Endothelial cell of umbilical vein (primary cell): ENCODE results near the gene PROZ. TPM values are rescaled to one million over a fixed set of nuclear protein-coding genes. Genes with fewer than 3 reads are reported as not detected.

Experiments
- BruUV-seq: library from RNA; stranded (reverse); fragments of 400-500 nt; replicated peaks from 2 replicates; lab custom pipeline; 2021; lab: Mats Ljungman, UMichigan
- CTCF ChIA-PET: fragments of 300-600, 350-600 bp; sonication (Branson Sonifier 250); formaldehyde crosslinking; loops from one replicate; lab custom pipeline; 2021; ENCODE audit warnings: antibody characterized with exemption, inconsistent platforms; lab: Charles Lee
- POLR2A ChIA-PET: fragments of 300-600, 350-600 bp; sonication (Branson Sonifier 250); formaldehyde crosslinking; loops from one replicate; lab custom pipeline; 2021; ENCODE audit warnings: antibody characterized with exemption, inconsistent platforms; lab: Charles Lee
- DNase-seq: peaks from one replicate; pipeline ENCODE4 v3.0.0-alpha.2; 2011; ENCODE audit warnings: low read depth, low spot score
- FAIRE-seq: peaks from 2 replicates; lab custom pipeline; 2011; peaks lifted over from hg19 to GRCh38; lab: Jason Lieb, UNC
- H2AFZ ChIP-seq: 2 replicates; pipeline ENCODE4 v1.6.0; 2012; ENCODE audit warnings: low read depth, low read length, control low read depth, inconsistent platforms
- H3K27ac ChIP-seq: 2 replicates; pipeline ENCODE4 v1.5.1; 2011; ENCODE audit warnings: low read depth, mild to moderate bottlenecking, control low read depth, low read length, moderate library complexity; ENCODE audit not compliant: insufficient read depth
- H3K27me3 ChIP-seq, 2 experiments: 2 replicates each; pipeline versions ENCODE4 v1.6.0 to v1.6.1; 2011; ENCODE audit warnings: low read length in 2 of 2, mixed read lengths in 1 of 2; ENCODE audit not compliant: control insufficient read depth in 2 of 2, insufficient read depth in 2 of 2
- H3K36me3 ChIP-seq, 2 experiments: 2 replicates in 1 of 2; 3 replicates in 1 of 2; pipeline ENCODE4 v1.5.1; 2011; ENCODE audit warnings: low read length in 2 of 2, mild to moderate bottlenecking in 1 of 2, moderate library complexity in 1 of 2; ENCODE audit not compliant: control insufficient read depth in 2 of 2, insufficient read depth in 2 of 2; ENCODE audit errors: extremely low read depth in 1 of 2
- H3K4me1 ChIP-seq: 3 replicates; pipeline ENCODE4 v1.5.1; 2011; ENCODE audit warnings: mild to moderate bottlenecking, low read length; ENCODE audit not compliant: control insufficient read depth, insufficient read depth; ENCODE audit errors: extremely low read depth
- H3K4me2 ChIP-seq: 2 replicates; pipeline ENCODE4 v1.6.1; 2011; ENCODE audit warnings: low read length, control low read depth, mixed read lengths; ENCODE audit not compliant: insufficient read depth
- H3K4me3 ChIP-seq, 3 experiments: fragments of 200-600 bp in 1 of 3; sonication (generic), shearing (Covaris generic) in 1 of 3; replicated peaks in 1 of 3; 2 replicates each; pipeline ENCODE4 v1.5.1; 2011 to 2016; ENCODE audit warnings: control low read depth in 3 of 3, low read length in 3 of 3, mild to moderate bottlenecking in 2 of 3, inconsistent platforms in 1 of 3, low read depth in 1 of 3, moderate library complexity in 1 of 3; ENCODE audit not compliant: insufficient read depth in 1 of 3
- H3K79me2 ChIP-seq: 2 replicates; pipeline ENCODE4 v1.6.0; 2012; ENCODE audit warnings: low read length, inconsistent platforms; ENCODE audit not compliant: control insufficient read depth, insufficient read depth
- H3K9ac ChIP-seq: replicated peaks from 2 replicates; pipeline ENCODE3; 2011; ENCODE audit warnings: low read length, control low read depth; ENCODE audit not compliant: insufficient read depth; ENCODE audit errors: extremely low read depth
- H3K9me1 ChIP-seq: replicated peaks from 3 replicates; pipeline ENCODE4 v1.6.0; 2011; ENCODE audit warnings: mild to moderate bottlenecking, low read length; ENCODE audit not compliant: control insufficient read depth, insufficient read depth; ENCODE audit errors: extremely low read depth
- H3K9me3 ChIP-seq: replicated peaks from 2 replicates; pipeline ENCODE4 v1.5.1; 2012; ENCODE audit warnings: low read length, inconsistent platforms; ENCODE audit not compliant: control insufficient read depth, insufficient read depth
- H4K20me1 ChIP-seq: replicated peaks from 2 replicates; pipeline ENCODE3; 2011; ENCODE audit warnings: mild to moderate bottlenecking, low read length; ENCODE audit not compliant: control insufficient read depth, insufficient read depth; ENCODE audit errors: extremely low read depth
- EZH2 ChIP-seq: IDR thresholded peaks from 2 replicates; pipeline ENCODE4 v1.6.1; 2012; ENCODE audit warnings: borderline replicate concordance, low read depth, mild to moderate bottlenecking, moderate library complexity, low read length, inconsistent platforms; ENCODE audit not compliant: severe bottlenecking
- FOS ChIP-seq: IDR thresholded peaks from 2 replicates; pipeline ENCODE4 v1.6.1; 2011; ENCODE audit warnings: mild to moderate bottlenecking, low read length, moderate library complexity, borderline replicate concordance; ENCODE audit not compliant: insufficient read depth
- GATA2 ChIP-seq: IDR thresholded peaks from 2 replicates; pipeline ENCODE4 v1.7.0; 2011; ENCODE audit warnings: low read depth, mild to moderate bottlenecking, moderate library complexity, mixed read lengths, low read length; ENCODE audit not compliant: insufficient read length, insufficient read depth
- JUN ChIP-seq: IDR thresholded peaks from 2 replicates; pipeline ENCODE4 v1.6.1; 2011; ENCODE audit warnings: borderline replicate concordance, low read depth; ENCODE audit not compliant: insufficient read length, insufficient read depth
- MYC ChIP-seq: IDR thresholded peaks from one replicate; pipeline ENCODE4 v1.6.1; 2011; ENCODE audit warnings: mild to moderate bottlenecking, low read depth, low read length
- POLR2A ChIP-seq: IDR thresholded peaks from 2 replicates; pipeline ENCODE4 v1.6.1; 2012; ENCODE audit warnings: low read depth, mild to moderate bottlenecking, control low read depth, low read length
- POLR2AphosphoS5 ChIP-seq: IDR thresholded peaks from 2 replicates; pipeline ENCODE4 v1.6.1; 2012; ENCODE audit warnings: low read depth, mild to moderate bottlenecking, control low read depth, low read length, moderate library complexity; ENCODE audit not compliant: insufficient read depth
- dilution Hi-C: fragments of 300-500 bp; cut with MboI; formaldehyde crosslinking; loops from one replicate; pipeline ENCODE4 v1.15.0; 2019; ENCODE audit warnings: low sequenced_read_pairs; ENCODE audit not compliant: extremely low pct_ligation_motif_present
- intact Hi-C: fragments of 100-400 bp; cut with micrococcal nuclease; formaldehyde crosslinking; loops from one replicate; pipeline ENCODE4 v1.10.0; 2022
- polyA plus RNA-seq, 4 experiments: library from polyadenylated mRNA; depleted of rRNA in 3 of 4; stranded (reverse) in 3 of 4; unstranded in 1 of 4; fragments of >200 nt; gene quantifications; 2 replicates each; pipeline versions ENCODE4 v1.2.1 to v1.2.3, GENCODE V29; 2011 to 2012; ENCODE audit warnings: missing spikeins in 1 of 4
- total RNA-seq: library from RNA; stranded (reverse); gene quantifications from 2 replicates; pipeline ENCODE4 v1.2.3, GENCODE V29; 2021
- TF ChIP-seq, protein P1 (sequence below): IDR thresholded peaks from 2 replicates; pipeline ENCODE4 v1.6.1; 2011; ENCODE audit not compliant: insufficient read depth, insufficient read length
- TF ChIP-seq, protein P2 (sequence below), 2 donors: IDR thresholded peaks; 1 replicate in 1 of 2; 2 replicates in 1 of 2; pipeline ENCODE4 v1.5.1; 2011; ENCODE audit warnings: low read length in 2 of 2, mild to moderate bottlenecking in 2 of 2, moderate library complexity in 2 of 2, control low read depth in 1 of 2, inconsistent platforms in 1 of 2, low read depth in 1 of 2; ENCODE audit not compliant: insufficient read depth in 1 of 2; ENCODE audit errors: extremely low read depth in 1 of 2

The PROZ gene
- total and polyA plus RNA-seq, 2 donors (not counting 3 experiments of a cell fraction or from before 2014, with no cell fraction given) = not detected

DNA sequence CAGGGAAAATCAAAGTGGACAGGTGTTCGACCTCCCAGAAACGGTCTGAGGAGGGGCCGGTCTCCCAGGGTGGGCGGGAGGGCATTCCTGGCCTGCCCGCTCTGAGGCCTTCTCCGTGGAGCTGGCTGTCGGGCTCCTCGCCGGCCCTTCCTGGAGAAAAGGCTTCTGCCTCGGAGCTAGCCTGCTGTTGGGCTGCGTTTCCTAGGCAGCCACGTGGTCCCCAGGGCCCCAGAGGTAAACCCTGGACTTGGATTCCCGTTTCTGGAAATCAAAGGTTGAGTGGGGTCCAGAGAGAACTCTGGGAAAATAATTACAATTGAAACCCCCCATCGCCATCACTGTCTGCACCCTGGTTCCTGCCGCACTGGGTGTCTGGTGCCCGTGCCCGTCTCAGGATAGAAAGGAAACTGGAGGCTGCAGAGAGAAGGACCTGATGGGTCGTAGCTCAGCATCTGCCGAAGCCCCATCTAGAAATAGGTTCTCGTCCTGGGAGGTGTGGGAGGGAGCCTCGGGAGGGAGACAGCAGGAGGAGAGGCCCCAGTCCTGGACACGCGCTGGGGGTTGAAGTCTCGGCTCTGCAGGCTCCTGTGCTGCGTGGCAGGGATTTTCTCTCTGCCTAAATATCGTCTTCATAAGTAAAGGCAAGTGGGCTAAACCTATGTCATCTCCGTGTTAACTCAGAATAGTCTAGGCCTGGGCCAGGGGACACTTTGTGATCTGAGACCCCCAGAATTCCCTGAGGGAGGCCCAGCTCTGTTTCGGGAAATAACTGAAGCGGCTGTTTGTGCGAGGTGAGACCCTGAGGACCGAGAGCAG is 7.7 kb upstream of the PROZ start:
- H3K36me3 ChIP-seq = no peaks in the 10 kb centered on the region
- dilution Hi-C loops = no loop called here
- ChIA-PET CTCF (interaction anchor here (0.7 kb wide), 1 partner anchor 208 kb away, joined by 3 read pairs; no protein-coding TSS in a partner anchor), POLR2A (no interaction called here)
- no peaks in the 10 kb centered on the region for H3K79me2 ChIP-seq
- H3K27ac ChIP-seq = no peak overlapping the region
- TF ChIP-seq POLR2AphosphoS5 = no peak
- TF ChIP-seq JUN = no peak
- TF ChIP-seq, protein P1, sequence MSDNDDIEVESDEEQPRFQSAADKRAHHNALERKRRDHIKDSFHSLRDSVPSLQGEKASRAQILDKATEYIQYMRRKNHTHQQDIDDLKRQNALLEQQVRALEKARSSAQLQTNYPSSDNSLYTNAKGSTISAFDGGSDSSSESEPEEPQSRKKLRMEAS = no peak
- no peak for TF ChIP-seq MYC
- TF ChIP-seq POLR2A = no peak
- TF ChIP-seq, protein P2, sequence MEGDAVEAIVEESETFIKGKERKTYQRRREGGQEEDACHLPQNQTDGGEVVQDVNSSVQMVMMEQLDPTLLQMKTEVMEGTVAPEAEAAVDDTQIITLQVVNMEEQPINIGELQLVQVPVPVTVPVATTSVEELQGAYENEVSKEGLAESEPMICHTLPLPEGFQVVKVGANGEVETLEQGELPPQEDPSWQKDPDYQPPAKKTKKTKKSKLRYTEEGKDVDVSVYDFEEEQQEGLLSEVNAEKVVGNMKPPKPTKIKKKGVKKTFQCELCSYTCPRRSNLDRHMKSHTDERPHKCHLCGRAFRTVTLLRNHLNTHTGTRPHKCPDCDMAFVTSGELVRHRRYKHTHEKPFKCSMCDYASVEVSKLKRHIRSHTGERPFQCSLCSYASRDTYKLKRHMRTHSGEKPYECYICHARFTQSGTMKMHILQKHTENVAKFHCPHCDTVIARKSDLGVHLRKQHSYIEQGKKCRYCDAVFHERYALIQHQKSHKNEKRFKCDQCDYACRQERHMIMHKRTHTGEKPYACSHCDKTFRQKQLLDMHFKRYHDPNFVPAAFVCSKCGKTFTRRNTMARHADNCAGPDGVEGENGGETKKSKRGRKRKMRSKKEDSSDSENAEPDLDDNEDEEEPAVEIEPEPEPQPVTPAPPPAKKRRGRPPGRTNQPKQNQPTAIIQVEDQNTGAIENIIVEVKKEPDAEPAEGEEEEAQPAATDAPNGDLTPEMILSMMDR (IDR thresholded peaks at IDR 0.05; ENCODE audit: extremely low read depth in 1 of 2, insufficient read depth in 1 of 2, low read depth in 1 of 2, low read length in 2 of 2) = no peak
- TF ChIP-seq GATA2 = no peak
- TF ChIP-seq FOS = no peak
- no peak for TF ChIP-seq EZH2
- H2AFZ ChIP-seq = no peak overlapping the region
- peaks cover 0 to 9% of the 10 kb centered on the region in 2 experiments for H3K27me3 ChIP-seq
- no peak overlapping the region for H3K9ac ChIP-seq
- no peak for DNase-seq
- no peak overlapping the region for H3K4me2 ChIP-seq
- no peaks in the 10 kb centered on the region for H3K9me1 ChIP-seq
- no peak for FAIRE-seq
- H3K9me3 ChIP-seq = no peaks in the 10 kb centered on the region
- no TSS peak for BruUV-seq
- H4K20me1 ChIP-seq = no peaks in the 10 kb centered on the region
- intact Hi-C loops = no loop called here
- H3K4me1 ChIP-seq = peaks cover 6% of the 10 kb centered on the region
- H3K4me3 ChIP-seq = no peak overlapping the region
